HG03060 (cell line): ENCODE measurements around the gene PAX7.
"Not testable (repeated sequence)": the region's sequence is repeated elsewhere in the genome, so short reads cannot be mapped to it uniquely, and the experiment has no call there.

Source experiments
- ATAC-seq: cut with Tn5 transposase; IDR thresholded peaks from one replicate; pipeline ENCODE4 v1.9.1; 2021; ENCODE audit warnings: low read depth, moderate number of reproducible peaks; ENCODE audit not compliant: unreplicated experiment

Gene PAX7

DNA sequence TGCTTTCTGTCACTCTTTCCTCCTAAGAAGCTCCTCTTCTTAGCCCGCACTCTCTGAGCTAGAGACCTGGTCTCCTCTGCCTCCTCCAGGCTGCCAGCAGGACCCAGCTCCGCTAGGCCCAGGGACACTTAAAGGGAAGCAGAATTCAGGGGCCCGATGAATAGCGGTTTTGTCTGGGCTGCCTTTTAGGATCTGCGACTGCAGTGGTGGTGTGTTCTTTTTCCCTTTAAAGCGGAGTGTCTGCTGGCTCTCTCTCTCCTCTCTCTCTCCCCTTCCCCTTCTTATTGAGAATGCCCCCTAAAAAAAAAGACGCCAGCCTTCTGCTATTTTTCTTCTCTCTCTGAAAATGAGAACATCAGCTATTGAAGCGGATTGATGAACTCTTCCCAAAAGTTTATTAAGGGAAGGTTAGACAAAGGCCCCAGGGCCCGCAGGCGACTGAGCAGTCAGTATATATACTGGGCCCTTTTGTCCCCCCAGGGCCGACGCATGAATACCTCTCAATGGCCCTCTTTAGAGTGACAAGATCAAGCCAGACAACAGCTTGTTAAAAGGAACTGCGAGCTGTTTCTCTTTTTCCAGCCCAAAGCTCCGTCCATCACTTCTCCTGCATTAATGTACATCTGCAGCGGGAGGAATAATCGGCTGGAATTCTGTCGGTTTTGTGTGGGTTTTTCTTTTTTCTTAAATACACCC is 27.0 kb downstream of the PAX7 start:
- no peak for ATAC-seq

GRCh38 chr1:18658831-18659230 is 28.2 kb downstream of the PAX7 start:
- ATAC-seq, result no peak

DNA sequence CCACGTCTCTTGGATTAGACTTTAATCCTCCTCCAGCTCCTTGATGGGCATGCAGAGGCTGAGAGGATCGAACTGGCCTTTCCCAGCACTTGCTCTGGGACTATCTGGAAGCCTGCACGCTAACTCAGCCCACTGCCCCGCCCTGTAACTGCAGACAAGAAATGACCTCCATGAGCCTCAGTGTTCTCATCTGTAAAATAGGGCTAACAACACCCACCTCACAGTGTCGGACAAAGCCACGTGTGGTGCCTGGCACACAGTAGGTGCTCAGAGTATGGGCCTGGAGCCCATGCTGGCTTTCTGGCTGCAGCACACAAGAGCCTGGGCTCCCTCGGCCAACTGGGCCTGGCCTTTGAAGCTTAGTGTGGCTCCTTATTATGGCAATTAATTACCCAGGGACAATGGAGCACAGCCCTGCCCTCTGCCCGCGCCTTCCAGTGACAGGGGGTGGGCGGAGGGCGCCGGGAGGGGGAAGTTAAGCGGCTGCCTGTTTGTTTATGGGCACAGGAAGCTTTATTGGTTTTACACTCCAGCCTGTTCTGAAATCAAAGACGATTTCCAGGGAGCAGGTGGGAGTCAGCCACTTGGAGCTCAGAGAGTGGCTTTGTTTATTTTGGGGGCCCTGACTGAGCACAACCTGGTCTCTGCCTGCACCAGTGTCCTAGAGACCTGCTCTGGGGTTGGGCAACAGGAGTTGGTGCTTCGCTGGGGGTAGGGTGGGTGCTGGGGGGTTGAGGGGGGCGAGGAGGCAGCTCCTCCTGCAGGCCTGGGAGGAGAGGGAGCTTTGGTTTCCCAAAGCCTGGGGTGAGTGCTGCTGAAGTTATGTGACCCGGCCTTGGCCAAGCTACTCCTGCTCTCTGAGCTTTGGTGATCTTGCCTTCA is 31.0 kb downstream of the PAX7 start:
- ATAC-seq, result no peak

DNA sequence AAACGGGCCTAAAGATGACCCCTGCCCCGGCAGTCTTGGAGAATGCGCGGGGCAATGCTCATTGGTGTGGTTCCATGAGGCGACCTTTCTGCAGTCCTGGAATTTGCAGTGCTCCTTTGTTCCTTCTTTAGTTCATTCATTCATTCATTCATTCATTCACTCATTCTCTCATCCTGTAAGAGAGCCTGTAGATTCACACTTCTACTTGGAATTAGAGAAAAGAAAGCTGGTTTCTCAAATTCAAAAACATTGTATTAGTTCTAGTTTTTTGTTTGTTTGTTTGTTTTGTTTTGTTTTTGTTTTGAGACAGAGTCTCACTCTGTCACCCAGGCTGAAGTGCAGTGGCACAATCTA is 31.6 kb downstream of the PAX7 start:
- no peak for ATAC-seq

GRCh38 chr1:18666317-18666920 is 35.8 kb downstream of the PAX7 start:
- no peak for ATAC-seq

GRCh38 chr1:18667333-18667732 is 36.7 kb downstream of the PAX7 start:
- ATAC-seq, result no peak

- ATAC-seq, result no peak
Measured at GRCh38 chr1:18668046-18668445, 37.4 kb downstream of the PAX7 start.

DNA sequence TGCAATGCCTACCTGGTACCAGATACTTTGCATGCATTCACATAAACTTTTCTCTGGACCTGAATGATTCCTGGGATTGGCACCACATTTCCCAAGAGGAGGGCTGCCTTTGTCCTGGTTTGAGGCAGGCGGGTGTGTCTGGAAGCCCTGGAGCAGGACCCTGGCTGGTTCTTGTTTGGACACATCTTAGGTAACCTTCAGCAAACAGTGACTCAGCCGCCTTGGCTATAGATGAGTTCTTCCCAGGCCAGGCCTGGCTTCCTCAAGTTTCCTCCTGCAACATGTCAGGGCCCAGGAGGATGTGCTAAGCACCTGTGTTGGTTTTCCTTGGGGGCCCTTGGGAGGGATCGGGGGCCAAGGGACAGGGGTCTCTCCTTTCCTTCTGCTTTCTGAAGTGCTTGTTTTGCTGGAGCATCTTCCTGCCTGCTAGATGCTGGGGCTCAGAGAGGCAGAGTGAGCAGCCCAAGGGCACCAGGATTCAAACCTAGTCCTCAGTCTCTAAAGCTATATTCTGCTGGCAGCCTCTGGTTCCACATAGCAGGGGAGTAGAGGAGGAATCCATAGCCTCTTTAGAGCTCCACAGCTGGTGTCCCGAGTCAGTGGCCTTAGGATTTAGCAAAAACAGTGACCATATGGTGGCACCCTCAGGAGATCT is 38.2 kb downstream of the PAX7 start:
- no peak for ATAC-seq

DNA sequence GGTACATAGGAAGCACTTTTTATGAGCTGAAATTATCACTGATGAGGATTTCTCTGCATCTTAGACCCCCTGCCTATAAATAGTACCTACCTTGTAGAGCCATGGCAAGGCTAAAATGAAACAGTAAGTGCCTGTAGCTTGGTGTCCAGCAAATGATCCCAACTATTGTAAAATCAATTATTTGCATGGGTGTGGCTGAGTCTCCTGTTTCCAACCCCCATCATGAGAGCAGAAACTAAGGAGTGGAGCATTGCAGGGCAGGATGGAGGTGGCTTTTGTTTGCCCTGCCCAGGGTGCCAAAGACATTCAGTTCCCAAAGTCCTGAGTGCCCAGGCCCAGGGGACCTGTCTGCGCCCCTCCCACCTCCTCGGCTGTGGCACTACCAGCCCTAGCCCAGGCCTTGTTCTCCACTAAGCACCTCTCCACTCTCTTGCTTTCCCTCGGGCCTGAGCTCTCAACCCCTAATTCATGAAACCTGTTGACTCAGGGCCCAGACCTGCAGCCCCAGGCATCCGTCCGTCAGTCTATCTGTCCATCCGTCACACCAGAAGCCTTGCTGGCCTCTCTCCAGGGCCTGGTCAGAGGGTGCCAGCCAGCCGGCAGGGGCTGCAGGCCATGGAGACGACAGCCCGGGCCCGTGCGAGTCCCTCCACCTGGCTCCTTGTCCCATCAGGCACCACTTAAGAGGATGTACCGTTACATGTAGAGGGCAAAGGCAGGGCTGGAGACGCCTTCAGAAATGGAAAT is 39.6 kb downstream of the PAX7 start:
- no peak for ATAC-seq

- no peak for ATAC-seq
Measured at GRCh38 chr1:18670868-18671225, 40.2 kb downstream of the PAX7 start.

DNA sequence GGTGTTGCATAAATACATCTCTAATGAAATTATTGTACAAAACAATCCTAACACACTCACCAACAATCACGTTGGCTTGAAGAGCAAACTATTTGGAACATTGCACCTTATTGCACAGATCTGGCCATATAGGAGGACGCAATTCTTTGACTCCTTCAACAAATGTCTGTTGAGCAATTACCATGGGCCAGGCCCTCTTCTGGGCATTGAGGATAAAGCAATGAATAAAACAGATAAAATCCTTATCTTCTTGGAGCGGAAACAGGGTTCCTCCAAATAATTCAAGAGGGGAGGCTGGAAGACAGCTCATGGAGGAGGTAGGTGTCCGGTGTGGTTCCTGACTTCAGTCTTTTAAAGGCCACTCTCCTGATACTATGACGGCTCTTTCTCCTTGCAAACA is 43.3 kb downstream of the PAX7 start:
- no peak for ATAC-seq

- ATAC-seq, result no peak
Measured at GRCh38 chr1:18676332-18676781, 45.7 kb downstream of the PAX7 start.

DNA sequence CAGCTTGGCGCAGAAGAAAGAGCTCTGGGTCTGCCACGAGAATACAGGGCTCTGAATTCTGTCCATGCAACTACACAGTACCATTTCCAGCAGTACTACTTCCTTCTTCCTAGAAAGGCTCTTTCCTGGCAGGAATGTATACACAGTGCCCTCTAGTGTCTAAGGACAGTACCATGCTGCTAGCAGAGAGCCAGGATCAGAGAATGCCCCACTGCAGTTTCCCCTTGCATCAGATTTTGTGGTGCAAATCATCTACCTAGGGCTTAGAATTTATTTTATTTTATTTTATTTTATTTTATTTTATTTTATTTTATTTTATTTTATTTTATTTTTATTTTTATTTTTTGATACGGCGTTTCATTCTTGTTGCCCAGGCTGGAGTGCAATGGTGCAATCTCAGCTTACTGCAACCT is 50.8 kb downstream of the PAX7 start:
- no peak for ATAC-seq

DNA sequence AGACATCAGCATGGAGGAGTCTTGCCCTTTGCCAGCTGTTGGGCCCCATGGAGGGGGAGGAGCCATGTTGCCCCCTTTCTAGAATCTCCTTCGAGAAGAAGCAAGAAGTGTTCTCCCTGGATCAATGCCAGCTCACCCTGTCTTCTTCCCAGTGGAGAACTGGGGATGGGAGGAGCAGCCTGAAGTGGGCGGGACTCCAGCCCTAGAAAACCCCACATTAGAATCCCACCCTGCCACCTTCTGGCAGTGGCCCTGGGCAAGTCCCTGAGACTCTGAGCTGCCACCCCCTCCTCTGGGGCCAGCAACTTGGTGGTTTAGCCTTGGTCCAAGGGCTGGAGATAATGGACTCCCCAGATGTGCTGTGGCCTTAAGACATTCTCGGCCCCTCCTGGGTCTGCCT is 51.7 kb downstream of the PAX7 start:
- no peak for ATAC-seq

DNA sequence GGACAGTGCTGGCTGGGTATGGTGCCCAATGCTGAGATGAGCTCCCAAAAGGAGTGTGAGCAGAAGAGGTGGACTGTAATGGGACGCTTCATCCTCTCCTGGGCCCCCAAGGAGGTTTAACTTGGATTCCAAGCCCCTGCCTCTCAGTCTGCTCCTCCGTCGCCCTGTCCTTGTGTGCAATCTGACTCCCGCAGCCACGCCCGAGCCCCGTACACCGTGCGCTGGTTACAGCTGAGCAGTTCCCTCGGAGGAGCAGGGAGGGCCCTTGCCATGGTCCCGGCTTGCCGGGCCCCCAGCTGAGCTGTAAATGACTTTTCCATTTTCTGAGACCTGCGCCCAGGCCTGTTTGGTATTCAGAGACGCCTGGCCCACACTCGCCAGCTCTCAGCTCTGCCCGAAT is 53.7 kb downstream of the PAX7 start:
- no peak for ATAC-seq

DNA sequence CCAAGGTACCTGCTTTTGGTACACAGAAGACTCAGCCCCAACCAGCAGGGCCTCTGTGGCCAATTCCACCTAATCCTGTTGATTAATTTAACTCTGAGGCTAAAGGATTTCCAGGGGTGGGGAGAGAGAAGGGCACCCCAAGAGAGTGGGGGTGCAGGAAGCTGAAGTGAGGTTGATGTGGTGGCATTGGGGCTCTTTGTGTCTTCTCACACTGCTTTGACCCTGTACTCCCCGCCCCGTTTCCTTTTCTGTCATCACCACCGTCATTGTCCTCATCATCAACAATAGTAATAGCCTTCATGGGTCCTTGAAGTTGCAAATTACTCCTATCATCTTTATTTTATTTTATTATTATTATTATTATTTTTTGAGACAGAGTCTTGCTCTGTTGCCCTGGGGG is 55.9 kb downstream of the PAX7 start:
- no peak for ATAC-seq

- ATAC-seq, result no peak
Measured at GRCh38 chr1:18687273-18687672, 56.6 kb downstream of the PAX7 start.

- ATAC-seq, result no peak
Measured at GRCh38 chr1:18691648-18692047, 61.0 kb downstream of the PAX7 start.

DNA sequence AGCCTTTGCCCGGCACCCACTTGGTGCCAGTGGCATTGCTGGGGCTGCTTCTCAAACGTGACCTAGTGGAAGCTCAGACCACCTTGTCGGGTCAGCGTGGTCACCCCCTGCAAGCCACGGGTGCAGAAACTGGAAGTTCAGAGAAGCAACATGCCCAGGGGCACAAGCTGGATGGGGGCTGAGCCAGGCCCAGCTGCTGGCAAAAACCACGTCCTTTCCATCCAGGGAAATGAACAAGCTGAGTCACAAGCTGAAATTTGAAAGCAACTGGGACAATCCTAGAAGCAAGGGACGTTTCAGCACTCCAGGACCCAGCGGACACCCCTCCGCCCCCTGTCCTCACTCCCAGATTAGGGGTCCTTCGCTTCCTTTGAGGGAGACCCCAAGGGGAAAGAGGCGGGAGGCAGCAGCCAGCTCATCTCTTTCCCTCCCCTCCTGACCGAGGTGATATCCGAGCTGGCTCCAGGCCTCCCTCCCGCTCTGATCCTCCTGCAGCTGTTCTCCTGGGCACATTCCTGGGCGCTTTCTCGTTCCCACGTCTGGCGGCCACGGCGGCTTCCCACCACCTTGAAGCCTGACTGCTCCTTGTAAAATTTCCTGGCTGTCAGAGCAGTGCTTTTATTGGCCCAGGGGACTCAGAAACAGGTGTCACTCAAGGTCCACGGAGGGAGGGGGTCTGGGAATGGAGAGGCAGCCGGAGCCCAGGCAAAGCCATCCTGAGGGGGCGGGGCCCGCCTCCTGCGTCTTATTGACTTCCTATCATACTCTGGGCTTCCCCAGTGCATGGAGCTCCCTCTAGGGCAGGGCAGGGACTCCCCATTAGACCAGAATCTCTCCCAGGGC is 62.8 kb downstream of the PAX7 start:
- ATAC-seq, result no peak

GRCh38 chr1:18694289-18694688 is 63.6 kb downstream of the PAX7 start:
- not testable (repeated sequence) for ATAC-seq
